HG02642 (cell line): Measurements from ENCODE around the gene UBE2H.

Experiments used
- ATAC-seq: cut with Tn5 transposase; IDR thresholded peaks from one replicate; pipeline ENCODE4 v1.9.1; 2021; ENCODE audit warnings: mild to moderate bottlenecking; ENCODE audit not compliant: unreplicated experiment, poor library complexity

The UBE2H gene

DNA sequence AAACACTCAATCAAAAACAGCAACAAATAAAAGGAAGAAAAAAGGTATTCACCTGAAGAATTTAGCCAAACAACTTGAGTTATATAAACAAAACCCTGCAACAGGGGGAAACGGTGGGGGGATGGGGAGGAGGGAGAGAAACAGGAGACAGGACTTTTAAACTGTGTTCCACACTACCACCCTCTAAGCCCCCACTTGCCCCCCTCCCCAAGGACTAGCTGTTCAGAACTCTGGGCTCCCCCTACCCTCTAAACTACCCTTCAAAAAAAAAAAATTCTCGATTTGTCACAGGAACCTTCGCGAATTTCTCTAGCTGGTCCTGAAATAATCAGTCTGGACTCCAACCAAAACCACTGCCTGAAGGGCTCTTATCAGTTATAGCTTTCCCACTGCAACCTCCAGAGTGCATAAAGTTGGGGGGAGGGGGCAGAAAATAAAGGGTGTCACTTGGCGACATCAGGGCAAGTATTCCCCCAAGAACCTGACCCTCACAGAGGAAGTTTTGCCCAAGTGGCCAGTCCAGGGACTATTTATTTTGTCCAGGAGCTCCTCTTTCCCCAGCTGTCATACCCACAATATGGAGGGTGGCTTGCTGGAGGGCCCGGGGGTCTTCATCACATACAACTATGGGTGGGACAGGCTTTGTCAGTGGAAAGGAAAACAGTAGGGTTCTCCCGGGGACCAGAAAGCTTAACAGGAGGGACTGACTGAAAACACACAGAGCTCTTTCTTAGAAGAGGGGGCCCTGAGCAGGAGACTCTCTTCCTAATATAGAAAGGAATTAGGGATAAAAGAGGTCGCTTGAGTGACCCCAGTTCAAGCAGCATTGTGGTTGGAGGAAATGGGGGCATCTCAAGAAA is 1.3 kb downstream of the UBE2H start:
- ATAC-seq, result no peak

DNA sequence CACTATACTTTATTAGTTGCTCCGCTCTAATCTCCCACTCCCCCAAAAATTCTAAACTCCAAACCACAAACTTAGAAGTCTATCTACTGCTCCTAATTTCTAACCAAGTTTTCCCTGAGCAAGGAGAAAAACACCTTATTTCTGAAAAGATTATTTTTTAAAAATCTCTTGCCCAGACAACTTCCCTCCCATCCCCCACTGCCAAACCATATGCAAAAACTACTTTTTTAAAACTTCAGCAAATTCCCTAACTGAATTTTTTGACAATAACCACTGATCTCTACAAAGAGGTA is 1.9 kb downstream of the UBE2H start:
- ATAC-seq, result no peak

GRCh38 chr7:129950191-129950932 is 2.4 kb downstream of the UBE2H start:
- ATAC-seq, result no peak

DNA sequence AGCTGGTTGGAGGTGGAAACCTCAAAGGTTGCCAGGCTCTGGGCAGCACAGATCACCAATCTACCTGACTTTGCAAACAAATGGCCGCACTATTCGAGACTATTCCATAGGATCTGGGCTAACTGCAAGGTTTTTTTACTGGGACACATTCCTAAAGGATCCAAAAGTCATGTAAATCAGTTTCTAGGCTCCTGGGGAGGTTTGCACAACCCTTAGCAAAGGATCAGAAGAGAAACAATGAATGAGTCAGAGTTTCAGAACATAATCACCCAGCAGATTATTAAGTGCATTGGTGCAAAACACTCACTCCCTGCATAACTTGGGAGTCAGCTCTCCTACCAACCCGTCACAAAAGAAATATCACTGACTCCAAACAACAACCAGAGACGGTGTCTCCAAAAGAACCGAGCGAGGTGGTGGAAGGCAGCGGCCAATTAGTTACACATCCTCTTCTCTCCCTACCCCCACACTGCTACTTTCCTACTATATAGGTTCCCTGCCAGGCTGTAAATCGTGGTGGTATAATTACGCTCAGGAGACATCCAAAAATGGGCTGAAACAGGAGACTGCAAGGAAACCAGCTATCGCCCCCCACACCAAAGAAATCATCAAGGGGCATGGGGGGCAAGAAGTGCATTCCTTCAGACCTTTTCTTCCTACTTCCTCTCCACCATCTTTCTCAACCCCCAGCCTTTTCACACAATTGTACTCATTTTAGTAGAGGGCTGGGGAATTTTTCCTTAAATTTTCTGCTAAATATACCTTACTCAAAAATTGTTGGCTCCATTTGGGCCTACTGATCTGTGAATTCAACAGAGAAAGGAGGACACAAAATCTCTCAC is 3.2 kb downstream of the UBE2H start:
- ATAC-seq, result peak; percentile 15

GRCh38 chr7:129948877-129949291 is 3.9 kb downstream of the UBE2H start:
- ATAC-seq, result peak; percentile 59

- no peak for ATAC-seq
Measured at GRCh38 chr7:129948338-129948737, 4.4 kb downstream of the UBE2H start.

DNA sequence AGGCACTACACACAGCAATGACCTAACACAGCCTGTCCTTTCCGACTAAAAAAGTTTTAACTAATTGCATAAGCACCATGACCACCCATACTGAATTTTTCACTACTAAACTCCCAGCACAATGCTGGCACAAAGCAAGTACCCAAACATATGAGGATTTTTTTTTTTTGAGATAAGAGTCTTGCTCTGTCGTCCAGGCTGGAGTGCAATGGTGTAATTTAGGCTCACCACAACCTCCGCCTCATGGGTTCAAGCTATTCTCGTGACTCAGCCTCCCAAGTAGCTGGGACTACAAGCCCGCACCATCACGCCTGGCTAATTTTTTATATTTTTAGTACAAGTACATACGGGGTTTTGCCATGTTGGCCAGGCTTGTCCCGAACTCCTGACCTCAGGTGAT is 5.1 kb downstream of the UBE2H start:
- ATAC-seq, result no peak

- no peak for ATAC-seq
Measured at GRCh38 chr7:129947049-129947448, 5.7 kb downstream of the UBE2H start.

- ATAC-seq, result no peak
Measured at GRCh38 chr7:129946282-129946681, 6.5 kb downstream of the UBE2H start.

- ATAC-seq, result no peak
Measured at GRCh38 chr7:129943352-129943751, 9.4 kb downstream of the UBE2H start.

- no peak for ATAC-seq
Measured at GRCh38 chr7:129940329-129940728, 12.4 kb downstream of the UBE2H start.

- ATAC-seq, result no peak
Measured at GRCh38 chr7:129939881-129940280, 12.9 kb downstream of the UBE2H start.

GRCh38 chr7:129933627-129934026 is 19.1 kb downstream of the UBE2H start:
- ATAC-seq, result no peak

DNA sequence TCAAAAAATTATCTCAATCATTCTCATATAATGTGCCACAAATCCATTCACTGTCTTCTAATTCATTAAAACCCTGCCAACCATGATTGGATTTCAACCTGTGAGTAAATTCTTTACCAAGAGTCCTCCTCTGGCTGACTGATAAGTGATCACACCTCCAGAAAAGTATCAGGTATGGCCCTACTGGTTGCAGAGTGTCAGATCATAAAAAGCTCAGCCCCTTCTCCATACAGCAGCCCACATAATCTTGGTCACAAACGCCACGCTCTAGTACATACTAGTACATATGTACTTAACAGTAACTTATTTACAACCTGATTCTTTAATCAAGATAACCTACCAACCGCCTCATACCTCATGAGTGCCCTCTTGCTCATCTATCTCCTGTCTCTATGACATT is 26.1 kb downstream of the UBE2H start:
- no peak for ATAC-seq

DNA sequence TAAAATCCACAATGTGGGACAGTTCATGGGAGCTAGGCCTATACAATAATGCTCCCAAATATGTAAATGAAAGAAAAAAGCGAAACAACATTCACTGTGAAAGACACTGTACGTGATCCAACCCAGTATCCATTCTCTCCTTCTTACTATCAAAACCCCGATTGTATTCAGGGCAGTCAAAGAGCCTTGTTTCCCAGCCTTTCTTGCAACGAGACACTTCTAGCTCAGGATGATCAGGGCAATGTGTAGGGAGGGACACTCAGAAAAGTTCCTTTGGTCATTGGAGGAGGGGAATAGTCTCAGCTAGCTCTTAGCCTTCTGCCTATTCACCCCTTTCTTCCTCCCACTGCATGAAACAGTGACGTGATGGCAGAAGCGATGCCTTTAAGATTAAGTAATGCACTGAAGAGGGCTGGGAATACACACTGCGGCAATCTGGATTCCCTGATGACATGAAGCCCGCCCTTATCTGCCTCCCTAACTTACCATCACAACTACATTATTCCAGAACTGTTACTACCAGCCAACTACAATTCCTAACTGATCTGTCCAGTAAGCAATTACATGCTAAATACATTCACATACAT is 27.3 kb downstream of the UBE2H start:
- ATAC-seq, result no peak

GRCh38 chr7:129924602-129925001 is 28.2 kb downstream of the UBE2H start:
- ATAC-seq, result no peak

- no peak for ATAC-seq
Measured at GRCh38 chr7:129923709-129924108, 29.1 kb downstream of the UBE2H start.

DNA sequence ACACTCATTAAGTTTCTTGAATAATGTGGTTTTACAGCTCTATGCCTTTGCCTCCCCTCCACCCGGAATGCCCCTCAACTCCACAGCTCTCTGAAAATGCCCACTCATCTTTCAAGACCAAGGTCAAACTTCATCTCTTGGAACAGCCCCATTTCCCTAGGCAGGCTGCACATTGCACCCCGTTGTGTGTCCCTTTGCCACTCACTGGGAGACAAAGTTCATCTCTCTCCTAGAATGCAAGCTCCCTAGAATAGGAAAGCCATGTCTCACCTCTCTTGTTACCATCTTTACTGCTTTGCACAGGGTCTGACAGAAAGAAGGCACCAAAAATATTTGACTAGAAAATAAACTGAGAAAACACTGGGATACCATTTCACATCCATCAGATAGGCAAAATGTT is 33.3 kb downstream of the UBE2H start:
- ATAC-seq, result no peak

- no peak for ATAC-seq
Measured at GRCh38 chr7:129918922-129919321, 33.8 kb downstream of the UBE2H start.

DNA sequence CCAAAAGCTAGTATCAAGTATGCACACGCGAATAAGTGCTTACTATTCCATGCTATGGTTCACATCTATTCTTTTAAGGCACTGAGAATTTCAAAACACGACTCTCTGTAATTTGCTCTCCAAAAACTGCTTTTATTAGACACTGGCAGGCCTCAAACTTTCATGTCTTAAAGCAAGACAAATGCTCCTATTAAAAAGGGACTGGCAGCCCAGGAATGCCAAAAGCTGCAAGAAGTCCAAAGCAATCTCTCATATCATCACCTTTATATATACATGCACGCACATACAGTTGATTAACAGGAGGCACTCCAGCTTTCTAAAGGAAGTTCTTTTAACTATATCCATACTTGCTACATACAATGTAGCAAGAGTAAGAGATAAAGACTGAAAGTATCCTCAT is 34.8 kb downstream of the UBE2H start:
- no peak for ATAC-seq
